ENCODE results near the gene MINAR1.

DNA sequence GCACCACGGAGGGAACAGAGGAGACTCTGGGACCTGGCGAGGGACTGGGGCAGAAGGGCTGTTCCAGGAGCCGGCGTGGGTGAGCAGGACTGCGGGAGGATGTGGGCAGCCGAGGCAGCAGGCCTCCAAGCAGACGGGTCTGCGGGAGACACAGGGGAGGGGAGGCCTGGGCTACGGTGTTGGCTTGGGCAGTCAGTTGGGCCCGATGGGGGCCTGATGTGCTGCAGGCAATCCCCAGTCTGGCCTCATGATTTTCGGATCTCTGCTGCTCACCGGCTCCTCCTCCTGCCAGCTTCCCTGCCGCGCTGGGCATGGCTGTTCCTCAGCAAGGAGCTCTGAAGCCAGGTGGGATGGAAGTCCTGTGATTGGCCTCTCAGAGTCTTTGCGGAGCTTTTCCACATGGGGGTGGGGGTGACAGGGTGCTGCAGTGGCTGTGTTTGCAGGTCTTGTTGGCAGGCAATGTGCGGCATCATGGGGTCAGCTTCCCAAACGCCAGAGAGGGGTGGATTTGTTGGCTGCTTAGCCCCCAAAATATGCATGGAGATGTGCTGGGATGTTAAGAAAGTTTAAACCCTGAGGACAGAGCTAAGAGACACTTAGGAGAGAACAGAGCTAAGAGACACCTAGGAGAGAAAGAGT, 19.3 kb downstream of the MINAR1 start:
- TF ChIP-seq CTCF (conservative IDR thresholded peaks at IDR 0.05; ENCODE audit: low read depth, low read length): no peak
- TF ChIP-seq EZH2 (IDR thresholded peaks at IDR 0.05; ENCODE audit: low read length, unreplicated experiment): no peak
- TF ChIP-seq EZH2phosphoT487 (IDR thresholded peaks at IDR 0.05; ENCODE audit: borderline replicate concordance, low read length): no peak

Data from PC-3 (cell line).